Stimulated activated CD8-positive, alpha-beta memory T cell treated with anti-CD3 and anti-CD28 coated beads, Interleukin-4, amount 100 ng/mL, for 4 hours (primary cell): ENCODE measurements around the gene PRCC.
A peak's percentile ranks its signal among the peaks of the same experiment; 100 is the strongest.

ENCODE experiments used
- DNase-seq, 2 donors: peaks; one replicate each; pipeline ENCODE4 v3.0.0-alpha.2; 2020; ENCODE audit warnings: low read depth in 2 of 2, low spot score in 1 of 2

The PRCC gene

GRCh38 chr1:156767101-156767878 is at the start of gene PRCC:
Gene PRCC, plus strand, starts transcription at chr1:156767535. Its CDS starts 237 bp downstream, at chr1:156767772.
- DNase-seq: peak; percentile 92 to 96

- no peak for DNase-seq
These were observed 46.2 kb upstream of the PRCC start for GRCh38 chr1:156721131-156721530.

- DNase-seq: no peak
These were observed 45.8 kb upstream of the PRCC start for GRCh38 chr1:156721535-156721934.

GRCh38 chr1:156725683-156726280 is 41.6 kb upstream of the PRCC start:
- DNase-seq: peak; percentile 46

- DNase-seq: no peak
These were observed 40.6 kb upstream of the PRCC start for GRCh38 chr1:156726549-156727226.

- DNase-seq: no peak
These were observed 39.8 kb upstream of the PRCC start for GRCh38 chr1:156727492-156727891.

GRCh38 chr1:156727926-156728598 is 39.3 kb upstream of the PRCC start, which contains the start of gene METTL25B:
Gene METTL25B, plus strand, starts transcription at chr1:156728469. Its CDS starts 636 bp downstream, at chr1:156729105.
- peak in 1 of 2 donors; percentile 39 for DNase-seq

GRCh38 chr1:156728599-156729462 is 38.5 kb upstream of the PRCC start, which contains the start of gene ISG20L2:
Gene ISG20L2, minus strand, starts transcription at chr1:156728766. Its CDS starts 1,114 bp downstream, at chr1:156727652.
- DNase-seq: peak; percentile 89 to 90

- no peak for DNase-seq
These were observed 33.2 kb upstream of the PRCC start for GRCh38 chr1:156733989-156734584.

GRCh38 chr1:156738407-156738806 is 28.9 kb upstream of the PRCC start:
- no peak for DNase-seq

- no peak for DNase-seq
These were observed 28.4 kb upstream of the PRCC start for GRCh38 chr1:156738916-156739315.

GRCh38 chr1:156740237-156740740 is 27.0 kb upstream of the PRCC start:
- no peak for DNase-seq

GRCh38 chr1:156740741-156741480 is 26.4 kb upstream of the PRCC start, which contains the start of gene MRPL24:
Gene MRPL24, minus strand, starts transcription at chr1:156741088. Its CDS starts 2,384 bp downstream, at chr1:156738704.
- DNase-seq: peak; percentile 91 to 92

GRCh38 chr1:156741481-156741983 is 25.8 kb upstream of the PRCC start:
- DNase-seq: no peak

GRCh38 chr1:156742017-156742416 is 25.3 kb upstream of the PRCC start:
- DNase-seq: no peak

GRCh38 chr1:156742801-156743200 is 24.5 kb upstream of the PRCC start:
- DNase-seq: no peak

GRCh38 chr1:156743367-156744302 is 23.7 kb upstream of the PRCC start:
- DNase-seq: no peak

GRCh38 chr1:156744344-156744743 is 23.0 kb upstream of the PRCC start:
- DNase-seq: no peak
